HepG2 (cell line): ENCODE data around the gene NFATC3. TPM values are rescaled to one million over a fixed set of nuclear protein-coding genes. Genes with fewer than 3 reads are reported as not detected.

Source experiments
- AKNA ChIP-seq: sonication (generic); formaldehyde crosslinking; IDR thresholded peaks from 2 replicates; pipeline ENCODE4 v1.4.0; 2020; ENCODE audit warnings: missing genetic modification reagents, borderline replicate concordance
- ATF7 ChIP-seq, 2 experiments: fragments of 450-650 bp in 1 of 2; sonication (generic) in 1 of 2; formaldehyde crosslinking in 1 of 2; IDR thresholded peaks; 2 replicates each; pipeline versions ENCODE4 v1.4.0 to v1.6.1; 2016 to 2020; ENCODE audit warnings: antibody characterized with exemption in 1 of 2, mild to moderate bottlenecking in 1 of 2, missing genetic modification reagents in 1 of 2
- CREB3 ChIP-seq: sonication (generic); formaldehyde crosslinking; IDR thresholded peaks from 2 replicates; pipeline ENCODE4 v1.5.0; 2020; ENCODE audit warnings: missing genetic modification reagents
- GPBP1L1 ChIP-seq: sonication (generic); formaldehyde crosslinking; IDR thresholded peaks from 2 replicates; pipeline ENCODE4 v1.5.0; 2020; ENCODE audit warnings: mild to moderate bottlenecking, missing genetic modification reagents
- HNRNPUL1 ChIP-seq: fragments of 200-400 bp; formaldehyde crosslinking; IDR thresholded peaks from 2 replicates; pipeline ENCODE4 v1.6.1; 2017; ENCODE audit warnings: low read depth, mild to moderate bottlenecking, low read length, moderate library complexity
- NCOA2 ChIP-seq: sonication (generic); formaldehyde crosslinking; IDR thresholded peaks from 2 replicates; pipeline ENCODE4 v1.8.0; 2022; ENCODE audit warnings: inconsistent platforms
- PATZ1 ChIP-seq: sonication (generic); formaldehyde crosslinking; IDR thresholded peaks from 2 replicates; pipeline ENCODE4 v1.4.0; 2020; ENCODE audit warnings: missing genetic modification reagents
- PRPF4 ChIP-seq: fragments of 200-400 bp; formaldehyde crosslinking; IDR thresholded peaks from 2 replicates; pipeline ENCODE4 v1.6.1; 2016; ENCODE audit warnings: low read length, low read depth; ENCODE audit not compliant: poor library complexity, severe bottlenecking
- SATB2 ChIP-seq: sonication (generic); formaldehyde crosslinking; IDR thresholded peaks from 2 replicates; pipeline ENCODE4 v1.5.0; 2020; ENCODE audit warnings: missing genetic modification reagents
- SNAPC2 ChIP-seq: sonication (generic); formaldehyde crosslinking; IDR thresholded peaks from 2 replicates; pipeline ENCODE4 v1.8.1; 2022; ENCODE audit warnings: mild to moderate bottlenecking, missing genetic modification reagents
- STAT5B ChIP-seq: sonication (generic); formaldehyde crosslinking; IDR thresholded peaks from 2 replicates; pipeline ENCODE4 v1.4.0; 2020; ENCODE audit warnings: missing genetic modification reagents
- UBTF ChIP-seq: sonication (generic); formaldehyde crosslinking; IDR thresholded peaks from 2 replicates; pipeline ENCODE4 v1.4.0; 2020; ENCODE audit warnings: mild to moderate bottlenecking, missing genetic modification reagents
- ZNF160 ChIP-seq: sonication (generic); formaldehyde crosslinking; IDR thresholded peaks from 2 replicates; pipeline ENCODE4 v1.8.0; 2022; ENCODE audit warnings: mild to moderate bottlenecking, inconsistent platforms, missing genetic modification reagents
- ZNF570 ChIP-seq: sonication (generic); formaldehyde crosslinking; IDR thresholded peaks from 2 replicates; pipeline ENCODE4 v1.4.0; 2020; ENCODE audit warnings: mild to moderate bottlenecking, missing genetic modification reagents, borderline replicate concordance
- ZNF761 ChIP-seq: sonication (generic); formaldehyde crosslinking; conservative IDR thresholded peaks from 2 replicates; pipeline ENCODE4 v1.4.0; 2020; ENCODE audit warnings: mild to moderate bottlenecking, missing genetic modification reagents
- ZNF781 ChIP-seq: sonication (generic); formaldehyde crosslinking; IDR thresholded peaks from 2 replicates; pipeline ENCODE4 v1.5.1; 2020; ENCODE audit warnings: borderline replicate concordance, mild to moderate bottlenecking, missing genetic modification reagents; ENCODE audit errors: not compliant biosample characterization
- polyA plus RNA-seq, 8 experiments: library from polyadenylated mRNA; depleted of rRNA in 3 of 8; stranded (reverse) in 7 of 8; unstranded in 1 of 8; fragments of >200 nt; fragmentation: Illumina TruSeq in 4 of 8; extraction: Trizol in 4 of 8; gene quantifications; 2 replicates each; pipeline versions ENCODE4 v1.2.1 to v1.2.3, GENCODE V29; 2011 to 2016; ENCODE audit warnings: low read depth in 4 of 8, missing spikeins in 1 of 8, mixed read lengths in 1 of 8; ENCODE audit not compliant: insufficient read depth in 1 of 8
- total RNA-seq, 5 experiments: library from RNA; depleted of rRNA; stranded (reverse); fragments of >200 nt; fragmentation: Illumina TruSeq; extraction: Trizol; gene quantifications; 2 replicates each; pipeline ENCODE4 v1.2.3, GENCODE V29; 2016; ENCODE audit warnings: low read depth in 1 of 5

NFATC3 gene
- total and polyA plus RNA-seq, 2 of the 13 experiments (the other 11 are each of a cell fraction or from before 2014, with no cell fraction given) = 52.6 to 62.7 TPM

GRCh38 chr16:68267612-68268405, 182.6 kb downstream of the NFATC3 start (continued):
- no peak for TF ChIP-seq AKNA (CRISPR knock-in tag)
- no peak for TF ChIP-seq GPBP1L1 (CRISPR knock-in tag)
- TF ChIP-seq PATZ1 (CRISPR knock-in tag) = peak; percentile 66
- TF ChIP-seq SNAPC2 = no peak
- no peak for TF ChIP-seq ZNF781
- no peak for TF ChIP-seq ZNF160 (CRISPR knock-in tag)
- TF ChIP-seq CREB3 = no peak
- no peak for TF ChIP-seq HNRNPUL1
- peak; percentile 27 for TF ChIP-seq PRPF4
- no peak for TF ChIP-seq ZNF570 (CRISPR knock-in tag)
- TF ChIP-seq STAT5B = no peak
- TF ChIP-seq ZNF761 (CRISPR knock-in tag) = no peak
- no peak for TF ChIP-seq SATB2 (CRISPR knock-in tag)
- TF ChIP-seq ATF7 (IDR thresholded peaks at IDR 0.05) = no peak
- no peak for TF ChIP-seq ATF7 (CRISPR knock-in tag; IDR thresholded peaks at IDR 0.05)
- peak; percentile 38; the same call in 1 of the 2 replicates for TF ChIP-seq NCOA2 (CRISPR knock-in tag)
- TF ChIP-seq UBTF = 0 out of 2 replicates have a peak, but pooled peaks have one; percentile 18
